ENCODE measurements around the gene ABHD16B.

The ABHD16B gene

DNA sequence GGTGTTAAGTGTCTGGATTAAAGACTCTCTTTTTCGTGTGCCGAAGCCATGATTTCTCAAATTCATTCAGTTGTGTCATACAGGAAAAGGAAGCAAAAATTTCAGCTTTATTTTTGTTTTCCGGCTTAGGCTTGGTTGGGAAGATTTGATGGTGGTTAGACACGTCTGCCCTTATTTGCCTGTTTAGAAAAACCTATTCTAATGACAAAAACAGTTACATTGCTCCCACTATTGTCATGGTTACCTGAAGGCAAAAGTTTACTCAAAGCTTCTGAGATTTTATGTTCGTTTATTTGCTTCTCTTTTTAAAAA, 34.6 kb downstream of the ABHD16B start:
- DNase-seq (ENCODE audit: low read depth in 2 of 2): no peak

DNA sequence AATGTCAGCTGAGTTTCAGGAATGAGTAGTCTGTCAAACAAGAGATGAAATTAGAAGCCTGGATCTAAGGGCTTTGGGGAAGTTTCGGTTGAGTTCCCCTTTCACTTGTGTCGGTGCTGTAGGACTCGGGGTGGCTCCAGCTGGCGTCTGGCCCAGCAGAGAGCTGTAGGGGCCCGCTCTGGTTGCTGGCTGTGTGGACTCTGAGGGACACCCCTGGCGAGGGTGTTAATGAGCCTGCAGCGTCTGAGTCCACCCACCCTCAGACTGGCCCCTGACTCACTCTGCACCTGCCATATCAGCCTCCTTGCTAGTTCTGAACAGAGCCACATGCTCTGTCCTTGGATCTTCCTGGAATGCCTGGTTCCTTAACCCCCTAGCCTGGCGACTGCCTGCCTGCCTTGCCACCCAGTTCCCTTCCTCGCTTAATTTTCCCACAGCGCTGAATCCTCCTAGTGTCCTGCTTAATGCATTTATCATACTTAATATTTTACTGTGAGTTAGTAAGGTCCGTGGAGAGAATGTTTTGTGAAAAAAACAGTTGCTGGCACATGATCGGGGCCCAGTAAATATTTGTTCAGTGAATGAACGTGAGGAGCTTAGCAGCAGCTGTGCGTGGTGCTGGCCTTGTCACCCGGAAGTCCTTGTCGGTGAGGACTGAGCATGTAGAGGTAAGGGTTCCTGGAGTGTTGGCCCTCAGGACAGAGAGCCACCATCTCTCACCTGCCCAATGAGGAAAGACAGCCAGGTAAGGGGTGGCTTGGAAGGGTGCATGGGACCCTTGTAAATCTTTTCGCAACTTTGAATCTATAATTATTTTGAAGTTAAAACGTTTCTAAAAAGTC, 35.2 kb downstream of the ABHD16B start:
- DNase-seq (ENCODE audit: low read depth in 2 of 2): no peak

DNA sequence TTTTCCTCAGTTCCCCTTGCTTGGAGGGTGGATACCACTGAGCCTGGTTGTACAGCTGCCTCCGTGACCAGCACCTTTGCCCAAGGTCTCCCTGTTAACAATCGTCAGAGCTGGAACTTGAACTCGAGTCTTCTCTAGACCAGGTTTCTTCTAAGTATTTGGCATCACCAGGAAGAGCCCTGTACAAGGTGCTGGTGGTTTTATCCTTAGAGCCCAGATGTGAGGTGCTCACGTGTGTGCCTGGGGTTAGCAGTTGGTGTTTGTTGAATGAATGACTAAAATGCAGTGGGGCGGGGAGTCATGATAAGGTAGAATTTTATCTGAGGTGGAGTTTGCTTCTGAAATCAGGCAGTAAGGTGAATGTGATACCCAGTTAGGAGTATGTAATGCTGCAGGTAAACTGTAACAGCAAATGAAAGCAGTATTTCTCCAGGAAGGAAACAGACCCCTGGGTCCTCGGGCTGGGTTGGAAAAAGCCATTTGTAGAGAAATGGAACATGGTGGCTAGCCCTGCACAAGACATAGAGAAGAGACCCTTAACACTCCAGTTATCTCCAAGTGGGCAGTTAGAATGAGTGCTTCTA, 36.8 kb downstream of the ABHD16B start:
- no peak for DNase-seq (ENCODE audit: low read depth in 2 of 2)

DNA sequence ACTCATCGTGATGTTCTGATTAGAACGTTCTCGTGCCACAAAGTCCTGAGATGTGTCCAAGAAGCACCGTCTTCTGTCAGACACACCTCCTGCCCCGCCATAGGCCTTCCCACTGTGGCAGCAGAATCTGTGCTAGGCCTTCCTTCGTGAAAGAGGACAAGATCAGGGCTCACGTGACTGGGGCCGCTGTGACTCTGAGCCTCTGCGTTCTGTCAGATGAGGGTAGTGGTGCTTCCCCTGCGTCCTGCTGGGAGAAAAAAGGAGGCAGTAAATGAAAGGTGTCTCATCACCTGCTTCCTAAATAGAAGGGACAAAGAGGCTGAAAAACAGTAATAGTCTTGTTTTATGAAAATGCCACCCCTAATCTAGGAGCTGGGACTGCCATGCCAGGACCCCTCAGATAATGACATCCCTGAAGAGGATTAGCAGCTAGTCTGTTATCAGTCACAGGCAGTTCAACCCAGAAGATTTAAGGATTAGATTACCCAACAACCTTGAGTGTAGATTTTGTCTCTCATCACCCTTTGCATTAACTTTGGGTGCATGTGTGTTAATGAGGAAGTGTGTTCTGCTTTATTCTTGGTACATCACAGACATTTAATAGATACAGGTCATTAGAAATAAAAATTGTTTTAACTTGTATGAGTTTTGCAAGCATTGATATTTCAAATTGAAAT, 37.7 kb downstream of the ABHD16B start:
- no peak for DNase-seq (ENCODE audit: low read depth in 2 of 2)

DNA sequence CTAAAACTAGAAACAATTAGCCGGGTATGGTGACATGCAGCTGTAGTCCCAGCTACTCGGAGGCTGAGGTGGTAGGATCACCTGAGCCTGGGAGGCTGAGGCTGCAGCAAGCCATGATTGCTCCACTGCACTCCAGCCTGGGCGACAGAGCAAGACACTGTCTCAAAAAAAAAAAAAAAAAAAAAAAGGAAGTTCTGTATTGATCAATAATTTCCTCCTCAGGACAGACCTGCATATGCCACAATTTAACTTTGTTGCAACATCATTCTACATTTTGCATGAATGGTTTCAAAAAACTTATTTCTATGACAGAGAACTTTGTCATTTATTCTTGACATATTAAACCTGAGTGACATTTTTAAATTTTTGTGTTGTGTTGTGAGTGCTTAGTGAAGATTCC, 39.1 kb downstream of the ABHD16B start:
- DNase-seq (ENCODE audit: low read depth in 2 of 2): no peak

DNA sequence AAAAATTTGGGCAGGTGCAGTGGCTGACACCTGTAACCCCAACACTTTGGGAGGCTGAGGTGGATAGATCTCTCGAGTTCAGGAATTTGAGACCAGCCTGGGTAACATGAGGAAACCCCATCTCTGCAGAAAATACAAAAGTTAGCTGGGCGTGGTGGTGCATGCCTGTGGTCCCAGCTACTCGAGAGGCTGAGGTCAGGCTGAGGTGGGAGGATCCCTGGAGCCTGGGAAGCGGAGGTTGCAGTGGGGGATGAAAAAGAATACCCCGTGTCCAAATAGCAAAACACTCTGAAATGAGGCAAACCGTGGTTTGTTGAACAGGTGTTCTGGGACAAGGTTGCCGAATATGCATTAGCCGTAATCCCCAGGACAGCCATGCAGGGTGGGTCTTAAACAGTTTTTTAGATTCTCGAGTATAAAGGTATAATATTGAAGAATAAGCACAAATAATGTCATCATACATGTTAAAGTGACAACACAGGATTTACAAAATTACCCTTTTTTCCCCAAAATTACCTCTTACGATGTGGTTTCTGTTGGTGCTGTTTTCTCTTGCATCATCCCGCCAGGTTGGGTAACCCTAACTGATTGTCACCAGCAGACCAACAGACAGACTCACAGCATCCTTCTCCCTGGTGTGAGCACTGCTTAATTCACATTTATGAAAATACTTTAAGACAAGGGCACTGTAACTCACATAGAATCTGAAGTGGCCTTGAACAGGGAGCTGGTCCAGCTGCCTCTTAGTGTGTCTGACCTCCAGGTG, 42.7 kb downstream of the ABHD16B start:
- no peak for DNase-seq (ENCODE audit: low read depth in 2 of 2)

DNA sequence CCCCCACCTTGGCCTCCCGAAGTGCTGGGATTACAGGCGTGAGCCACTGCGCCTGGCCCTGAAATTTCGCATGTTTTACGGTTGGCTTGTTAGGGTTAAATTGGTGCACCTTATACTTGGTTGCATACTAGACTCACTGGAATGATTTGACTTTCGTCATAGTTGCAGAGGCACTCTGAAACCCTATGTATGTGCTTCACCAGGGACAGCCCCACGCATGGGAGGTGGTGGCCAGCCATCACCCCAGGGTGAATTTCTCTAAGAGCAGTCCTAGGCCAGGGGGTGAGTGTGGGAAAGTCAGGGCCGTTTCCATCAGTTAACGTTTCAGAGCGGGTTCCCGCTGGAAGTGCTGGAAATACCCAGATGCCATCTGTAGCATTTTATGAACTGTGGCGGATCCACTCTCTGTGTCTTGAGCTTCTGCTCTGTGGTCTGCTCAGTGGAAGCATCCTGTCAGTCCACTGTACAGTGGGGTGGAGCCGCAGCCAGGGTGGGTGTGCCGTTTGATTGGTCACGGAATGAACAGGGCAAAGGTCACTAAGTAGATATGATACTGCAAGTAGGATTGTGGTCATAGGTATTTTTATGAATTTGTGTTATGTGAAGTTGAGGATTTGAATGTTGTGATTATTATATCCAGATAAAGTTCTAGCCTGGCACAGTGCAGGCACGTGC, 46.8 kb downstream of the ABHD16B start:
- DNase-seq (ENCODE audit: low read depth in 2 of 2): no peak

DNA sequence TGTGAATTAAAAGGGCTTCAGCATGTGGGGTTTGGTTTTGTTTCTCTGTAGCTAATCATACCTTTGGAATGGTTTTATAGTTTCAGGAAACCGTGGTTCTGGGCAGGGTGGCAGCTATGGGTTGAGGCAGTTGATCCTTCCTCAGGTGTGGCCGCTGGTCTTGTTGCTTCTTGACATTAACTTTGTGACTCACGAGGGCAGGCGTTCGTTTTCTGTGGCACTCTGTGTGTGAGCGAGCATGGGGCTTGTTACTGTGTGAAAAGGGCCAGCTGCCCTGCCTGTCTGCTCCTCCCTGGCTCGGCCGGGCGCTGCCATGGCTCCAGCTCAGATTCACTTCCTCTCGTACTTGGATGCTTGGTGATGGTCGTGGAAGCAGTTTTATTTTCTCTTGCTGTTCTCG, 49.9 kb downstream of the ABHD16B start:
- no peak for DNase-seq (ENCODE audit: low read depth in 2 of 2)

All from stimulated activated CD4-positive, alpha-beta T cell treated with anti-CD3 and anti-CD28 coated beads, Interleukin-15, amount 100 ng/mL, for 48 hours (primary cell).